Measurements from ENCODE around the gene C17orf67. TPM values are rescaled to one million over a fixed set of nuclear protein-coding genes. Genes with fewer than 3 reads are reported as not detected.

Gene C17orf67
- total RNA-seq, 4 donors from 2014 or later: 0.24 to 1.2 (median 1.2) TPM

DNA sequence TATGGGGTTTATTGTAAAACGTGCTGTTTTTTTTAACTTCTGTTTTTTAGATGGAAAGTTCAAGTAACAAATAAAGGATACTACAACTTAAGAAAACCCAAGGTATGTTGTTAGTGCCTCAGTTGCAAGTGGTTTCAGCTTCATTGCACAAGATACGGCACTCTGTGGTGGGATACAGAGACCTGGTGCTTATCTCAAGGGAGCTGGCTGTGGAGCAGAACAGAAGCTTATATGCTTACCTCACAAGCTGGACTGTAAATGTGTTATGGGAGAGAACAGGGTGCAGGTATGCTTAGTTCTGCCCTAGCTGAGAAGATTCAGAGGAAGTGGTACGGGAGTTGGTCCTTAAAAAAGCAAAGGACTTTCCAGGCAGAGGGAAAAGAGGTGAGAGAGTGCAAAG lies 15.4 kb upstream of the C17orf67 start:
- TF ChIP-seq, protein P1, sequence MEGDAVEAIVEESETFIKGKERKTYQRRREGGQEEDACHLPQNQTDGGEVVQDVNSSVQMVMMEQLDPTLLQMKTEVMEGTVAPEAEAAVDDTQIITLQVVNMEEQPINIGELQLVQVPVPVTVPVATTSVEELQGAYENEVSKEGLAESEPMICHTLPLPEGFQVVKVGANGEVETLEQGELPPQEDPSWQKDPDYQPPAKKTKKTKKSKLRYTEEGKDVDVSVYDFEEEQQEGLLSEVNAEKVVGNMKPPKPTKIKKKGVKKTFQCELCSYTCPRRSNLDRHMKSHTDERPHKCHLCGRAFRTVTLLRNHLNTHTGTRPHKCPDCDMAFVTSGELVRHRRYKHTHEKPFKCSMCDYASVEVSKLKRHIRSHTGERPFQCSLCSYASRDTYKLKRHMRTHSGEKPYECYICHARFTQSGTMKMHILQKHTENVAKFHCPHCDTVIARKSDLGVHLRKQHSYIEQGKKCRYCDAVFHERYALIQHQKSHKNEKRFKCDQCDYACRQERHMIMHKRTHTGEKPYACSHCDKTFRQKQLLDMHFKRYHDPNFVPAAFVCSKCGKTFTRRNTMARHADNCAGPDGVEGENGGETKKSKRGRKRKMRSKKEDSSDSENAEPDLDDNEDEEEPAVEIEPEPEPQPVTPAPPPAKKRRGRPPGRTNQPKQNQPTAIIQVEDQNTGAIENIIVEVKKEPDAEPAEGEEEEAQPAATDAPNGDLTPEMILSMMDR (IDR thresholded peaks at IDR 0.05): no peak
- TF ChIP-seq POLR2A (IDR thresholded peaks at IDR 0.05): no peak
- H3K27me3 ChIP-seq: no peaks in the 10 kb centered on the region
- no peaks in the 10 kb centered on the region for H3K4me1 ChIP-seq
- H3K9me3 ChIP-seq: no peaks in the 10 kb centered on the region
- no peak for DNase-seq
- H3K4me3 ChIP-seq (replicated peaks in 1 of 3): no peak overlapping the region
- WGBS, 2 donors: 46 to 75% methylated on average over 3 of the region's 3 CpGs
- intact Hi-C loops (cut with DNase I): no loop called here
- H3K27ac ChIP-seq: no peak overlapping the region
- no peaks in the 10 kb centered on the region for H3K36me3 ChIP-seq

DNA sequence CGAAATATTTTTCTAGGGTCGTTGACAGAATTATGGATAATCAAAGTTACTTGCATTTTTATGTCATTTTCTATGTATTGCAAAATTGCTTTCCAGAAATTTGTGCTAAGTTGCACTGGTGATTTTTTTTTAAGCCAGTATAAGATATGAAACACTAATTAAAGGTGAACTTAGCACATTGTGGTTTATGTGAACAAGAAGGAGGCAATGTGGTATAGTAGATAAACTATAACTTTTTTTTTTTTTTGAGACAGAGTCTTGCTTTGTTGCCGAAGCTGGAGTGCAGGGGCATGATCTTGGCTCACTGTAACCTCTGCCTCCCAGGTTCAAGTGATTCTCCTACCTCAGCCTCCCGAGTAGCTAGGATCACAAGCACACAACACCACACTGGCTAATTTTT lies 13.4 kb upstream of the C17orf67 start:
- 95 to 97% methylated on average over 4 of the region's 4 CpGs for WGBS, 2 donors
- no peak overlapping the region for H3K27ac ChIP-seq
- H3K36me3 ChIP-seq: no peaks in the 10 kb centered on the region
- H3K9me3 ChIP-seq: no peaks in the 10 kb centered on the region
- no peaks in the 10 kb centered on the region for H3K27me3 ChIP-seq
- intact Hi-C loops (cut with DNase I): no loop called here
- no peak for DNase-seq
- H3K4me3 ChIP-seq (replicated peaks in 1 of 3): no peak overlapping the region
- TF ChIP-seq, protein P1 (IDR thresholded peaks at IDR 0.05): no peak
- no peak for TF ChIP-seq POLR2A (IDR thresholded peaks at IDR 0.05)
- no peaks in the 10 kb centered on the region for H3K4me1 ChIP-seq

DNA sequence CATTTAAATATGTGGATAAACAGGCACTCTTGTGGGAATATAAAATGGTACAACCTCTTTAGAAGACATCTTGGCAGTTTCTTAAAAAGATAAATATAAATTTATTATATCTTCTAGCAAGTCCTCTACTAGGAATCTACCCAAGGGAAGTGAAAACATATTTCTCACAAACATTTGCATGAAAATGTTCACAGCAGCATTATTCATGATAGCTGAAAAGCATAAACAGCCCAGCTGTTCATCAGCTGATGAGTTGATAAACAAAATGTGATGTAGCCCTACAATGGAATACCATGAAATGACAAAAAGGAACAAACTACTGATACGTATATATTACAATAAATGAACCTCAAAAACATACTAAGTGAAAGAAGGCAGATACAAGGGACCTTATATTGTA lies 12.2 kb upstream of the C17orf67 start:
- no peaks in the 10 kb centered on the region for H3K27me3 ChIP-seq
- no peak for DNase-seq
- H3K36me3 ChIP-seq: no peaks in the 10 kb centered on the region
- no peak overlapping the region for H3K27ac ChIP-seq
- H3K4me3 ChIP-seq (replicated peaks in 1 of 3): no peak overlapping the region
- no peaks in the 10 kb centered on the region for H3K9me3 ChIP-seq
- intact Hi-C loops (cut with DNase I): no loop called here
- TF ChIP-seq, protein P1 (IDR thresholded peaks at IDR 0.05): no peak
- TF ChIP-seq POLR2A (IDR thresholded peaks at IDR 0.05): no peak
- H3K4me1 ChIP-seq: no peaks in the 10 kb centered on the region
- 93 to 98% methylated on average over 1 of the region's 1 CpG for WGBS, 2 donors

DNA sequence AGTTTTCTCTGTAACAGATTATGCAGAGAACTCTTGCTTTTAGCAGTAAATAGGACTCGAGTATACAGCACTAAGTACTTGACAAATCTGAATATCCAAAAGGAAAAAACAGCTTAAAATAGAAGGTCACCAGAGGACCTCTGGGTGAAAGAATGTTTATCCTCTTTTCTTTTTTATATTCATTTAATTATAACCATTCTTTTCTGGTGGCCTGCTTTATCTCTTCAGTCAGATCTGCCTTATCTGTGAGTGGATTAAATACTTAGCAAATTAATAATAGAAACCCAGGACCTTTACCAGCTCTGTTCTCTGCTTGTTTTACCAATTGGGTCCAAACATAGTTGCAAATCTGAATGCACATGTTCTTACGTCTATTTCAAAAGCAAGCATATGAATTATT lies 8.9 kb upstream of the C17orf67 start:
- DNase-seq: no peak
- WGBS, 2 donors: 73 to 78% methylated on average over 2 of the region's 2 CpGs
- H3K4me3 ChIP-seq (replicated peaks in 1 of 3): no peak overlapping the region
- H3K9me3 ChIP-seq: no peaks in the 10 kb centered on the region
- no peaks in the 10 kb centered on the region for H3K4me1 ChIP-seq
- intact Hi-C loops (cut with DNase I): no loop called here
- no peaks in the 10 kb centered on the region for H3K36me3 ChIP-seq
- no peaks in the 10 kb centered on the region for H3K27me3 ChIP-seq
- no peak overlapping the region for H3K27ac ChIP-seq
- TF ChIP-seq POLR2A (IDR thresholded peaks at IDR 0.05): no peak
- TF ChIP-seq, protein P1 (IDR thresholded peaks at IDR 0.05): no peak

DNA sequence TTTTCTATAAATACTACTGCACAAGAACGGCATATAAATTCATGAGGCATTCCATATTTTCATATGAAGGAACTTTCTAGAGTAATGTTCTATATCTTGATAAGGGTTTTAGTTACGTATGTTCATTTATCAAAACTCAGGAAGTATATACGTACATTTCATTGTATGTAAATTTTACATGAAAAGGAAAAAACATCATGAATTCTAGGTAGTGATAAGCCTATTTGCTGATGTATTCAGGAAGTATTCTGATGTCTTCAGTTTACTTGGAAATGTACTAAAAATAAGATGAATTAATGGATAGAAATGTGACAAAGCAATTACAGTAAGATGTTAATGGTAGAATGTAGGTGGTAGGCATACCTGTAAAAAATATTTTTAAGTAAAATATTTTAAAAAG lies 5.0 kb upstream of the C17orf67 start:
- H3K36me3 ChIP-seq: no peaks in the 10 kb centered on the region
- no peak overlapping the region for H3K4me3 ChIP-seq (replicated peaks in 1 of 3)
- H3K4me1 ChIP-seq: peaks cover 0 to 3% of the 10 kb centered on the region in 2 donors
- 87 to 93% methylated on average over 3 of the region's 3 CpGs for WGBS, 2 donors
- no peak overlapping the region for H3K27ac ChIP-seq
- no peaks in the 10 kb centered on the region for H3K27me3 ChIP-seq
- no peaks in the 10 kb centered on the region for H3K9me3 ChIP-seq
- TF ChIP-seq, protein P1 (IDR thresholded peaks at IDR 0.05): no peak
- no peak for TF ChIP-seq POLR2A (IDR thresholded peaks at IDR 0.05)
- DNase-seq: no peak
- intact Hi-C loops (cut with DNase I): loop anchor here (10.0 kb wide), 1 partner anchor 276 kb away; no protein-coding TSS in a partner anchor
